K562 (cell line): ENCODE results near the gene AQP1. TPM values are rescaled to one million over a fixed set of nuclear protein-coding genes. Genes with fewer than 3 reads are reported as not detected.
A peak's percentile ranks its signal among the peaks of the same experiment; 100 is the strongest.

Source experiments
- BDP1 ChIP-seq: IDR thresholded peaks from 3 replicates; pipeline ENCODE4 v1.6.1; 2011; ENCODE audit not compliant: insufficient read length, insufficient read depth
- HDGF ChIP-seq: fragments of 450-650 bp; IDR thresholded peaks from 2 replicates; pipeline ENCODE4 v1.6.1; 2016
- HNRNPLL ChIP-seq: fragments of 200-400 bp; formaldehyde crosslinking; IDR thresholded peaks from 2 replicates; pipeline ENCODE4 v1.6.1; 2017; ENCODE audit warnings: low read length, low read depth, mild to moderate bottlenecking; ENCODE audit not compliant: poor library complexity, severe bottlenecking
- IRF9 ChIP-seq: fragments of 450-650 bp; IDR thresholded peaks from 2 replicates; pipeline ENCODE4 v1.6.1; 2016; ENCODE audit warnings: missing biosample characterization, missing genetic modification characterization
- MYNN ChIP-seq, 2 experiments: sonication (generic); formaldehyde crosslinking in 1 of 2; IDR thresholded peaks; 2 replicates each; pipeline versions ENCODE4 v1.5.0 to v1.6.1; 2016 to 2020; ENCODE audit warnings: antibody characterized with exemption in 1 of 2, missing genetic modification reagents in 1 of 2
- NFE2 ChIP-seq: IDR thresholded peaks from 2 replicates; pipeline ENCODE4 v1.6.1; 2014; ENCODE audit warnings: antibody characterized with exemption, low read depth
- PRMT5 ChIP-seq: sonication (generic); formaldehyde crosslinking; IDR thresholded peaks from 2 replicates; pipeline ENCODE4 v1.5.0; 2020; ENCODE audit warnings: missing genetic modification reagents
- SMARCA5 ChIP-seq: fragments of 450-650 bp; IDR thresholded peaks from 2 replicates; pipeline ENCODE4 v1.6.1; 2016
- SMARCC2 ChIP-seq: fragments of 450-650 bp; IDR thresholded peaks from 2 replicates; pipeline ENCODE4 v1.6.1; 2017; ENCODE audit warnings: antibody characterized with exemption, moderate library complexity, mild to moderate bottlenecking, low read depth
- SNAPC5 ChIP-seq: fragments of 250-450 bp; sonication (Bioruptor Pico); IDR thresholded peaks from 2 replicates; pipeline ENCODE4 v1.8.0; 2021; ENCODE audit warnings: moderate library complexity, mild to moderate bottlenecking, inconsistent platforms
- SRSF3 ChIP-seq: fragments of 200-400 bp; formaldehyde crosslinking; IDR thresholded peaks from 2 replicates; pipeline ENCODE4 v1.6.1; 2016; ENCODE audit warnings: mild to moderate bottlenecking, low read length, moderate library complexity; ENCODE audit not compliant: insufficient read depth
- TCF7L2 ChIP-seq: fragments of 150-350 bp; IDR thresholded peaks from 2 replicates; pipeline ENCODE4 v1.6.1; 2016; ENCODE audit warnings: low read depth, mild to moderate bottlenecking, low read length, moderate library complexity
- XRCC4 ChIP-seq: IDR thresholded peaks from one replicate; pipeline ENCODE4 v1.6.1; 2011; ENCODE audit not compliant: insufficient read depth, insufficient read length; ENCODE audit errors: extremely low read depth
- ZC3H11A ChIP-seq: IDR thresholded peaks from 2 replicates; pipeline ENCODE4 v1.6.1; 2012; ENCODE audit warnings: low read depth, low read length, improper control_type of control experiment
- ZNF184 ChIP-seq: sonication (generic); formaldehyde crosslinking; IDR thresholded peaks from 2 replicates; pipeline ENCODE4 v1.5.0; 2020; ENCODE audit warnings: missing genetic modification reagents
- ZNF239 ChIP-seq: fragments of 250-450 bp; sonication (Bioruptor Pico); IDR thresholded peaks from 2 replicates; pipeline ENCODE4 v1.4.0; 2020; ENCODE audit warnings: mild to moderate bottlenecking
- ZNF507 ChIP-seq: conservative IDR thresholded peaks from 2 replicates; pipeline ENCODE4 v1.6.1; 2017; ENCODE audit warnings: missing genetic modification characterization, missing compliant biosample characterization
- ZNF561 ChIP-seq: fragments of 450-650 bp; formaldehyde crosslinking; conservative IDR thresholded peaks from 2 replicates; pipeline ENCODE4 v1.4.0; 2020; ENCODE audit warnings: mild to moderate bottlenecking, moderate library complexity
- ZNF717 ChIP-seq: fragments of 250-450 bp; sonication (Bioruptor Pico); IDR thresholded peaks from 2 replicates; pipeline ENCODE4 v1.5.0; 2021
- ZNF75A ChIP-seq: fragments of 450-650 bp; formaldehyde crosslinking; IDR thresholded peaks from 2 replicates; pipeline ENCODE4 v1.4.0; 2020; ENCODE audit warnings: mild to moderate bottlenecking
- polyA plus RNA-seq, 8 experiments: library from polyadenylated mRNA; depleted of rRNA in 4 of 8; stranded (reverse) in 5 of 8; unstranded in 3 of 8; fragments of >200 nt; fragmentation: Nextera tagmentation in 2 of 8; fragmentation: Illumina TruSeq in 1 of 8; extraction: Ambion mirVana in 2 of 8; extraction: Trizol in 1 of 8; gene quantifications; 2 replicates each; pipeline versions ENCODE4 v1.2.1 to v1.2.3, GENCODE V29; 2011 to 2014; ENCODE audit warnings: inconsistent platforms in 1 of 8, missing spikeins in 1 of 8
- total RNA-seq, 7 experiments: library from RNA; depleted of rRNA in 6 of 7; stranded (reverse); fragments of >200 nt in 6 of 7; fragmentation: Illumina TruSeq in 2 of 7; extraction: Trizol in 2 of 7; gene quantifications; 2 replicates each; pipeline versions ENCODE4 v1.2.1 to v1.2.3, GENCODE V29; 2011 to 2021; ENCODE audit warnings: low replicate concordance in 1 of 7
- TF ChIP-seq, protein P1 (sequence below): fragments of 450-650 bp; formaldehyde crosslinking; IDR thresholded peaks from 2 replicates; pipeline ENCODE4 v1.4.0; 2020; ENCODE audit warnings: mild to moderate bottlenecking, moderate library complexity
- TF ChIP-seq, protein P2 (sequence below): IDR thresholded peaks from 2 replicates; pipeline ENCODE4 v1.6.1; 2011; ENCODE audit warnings: borderline replicate concordance, low read depth, mild to moderate bottlenecking, moderate library complexity, low read length; ENCODE audit not compliant: insufficient read depth, poor library complexity, severe bottlenecking
- TF ChIP-seq, protein P3 (sequence below): fragments of 450-650 bp; formaldehyde crosslinking; IDR thresholded peaks from 2 replicates; pipeline ENCODE4 v1.4.0; 2020; ENCODE audit warnings: mild to moderate bottlenecking, moderate library complexity

AQP1 gene
- total and polyA plus RNA-seq, 9 of the 15 experiments (the other 6 are each of a cell fraction or from before 2014, with no cell fraction given): 0.18 to 12.6 (median 4.1) TPM

GRCh38 chr7:30920584-30921539 lies 9.2 kb downstream of the AQP1 start (continued):
- TF ChIP-seq ZC3H11A: no peak
- TF ChIP-seq TCF7L2: no peak
- TF ChIP-seq, protein P1, sequence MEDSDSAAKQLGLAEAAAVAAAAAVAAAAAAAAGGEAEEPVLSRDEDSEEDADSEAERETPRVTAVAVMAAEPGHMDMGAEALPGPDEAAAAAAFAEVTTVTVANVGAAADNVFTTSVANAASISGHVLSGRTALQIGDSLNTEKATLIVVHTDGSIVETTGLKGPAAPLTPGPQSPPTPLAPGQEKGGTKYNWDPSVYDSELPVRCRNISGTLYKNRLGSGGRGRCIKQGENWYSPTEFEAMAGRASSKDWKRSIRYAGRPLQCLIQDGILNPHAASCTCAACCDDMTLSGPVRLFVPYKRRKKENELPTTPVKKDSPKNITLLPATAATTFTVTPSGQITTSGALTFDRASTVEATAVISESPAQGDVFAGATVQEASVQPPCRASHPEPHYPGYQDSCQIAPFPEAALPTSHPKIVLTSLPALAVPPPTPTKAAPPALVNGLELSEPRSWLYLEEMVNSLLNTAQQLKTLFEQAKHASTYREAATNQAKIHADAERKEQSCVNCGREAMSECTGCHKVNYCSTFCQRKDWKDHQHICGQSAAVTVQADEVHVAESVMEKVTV (CRISPR knock-in tag): no peak
- TF ChIP-seq ZNF239 (CRISPR knock-in tag): no peak
- TF ChIP-seq NFE2: no peak; the same call in 1 of the 2 replicates
- no peak for TF ChIP-seq ZNF717 (CRISPR knock-in tag)
- no peak for TF ChIP-seq ZNF75A (CRISPR knock-in tag)
- TF ChIP-seq, protein P2, sequence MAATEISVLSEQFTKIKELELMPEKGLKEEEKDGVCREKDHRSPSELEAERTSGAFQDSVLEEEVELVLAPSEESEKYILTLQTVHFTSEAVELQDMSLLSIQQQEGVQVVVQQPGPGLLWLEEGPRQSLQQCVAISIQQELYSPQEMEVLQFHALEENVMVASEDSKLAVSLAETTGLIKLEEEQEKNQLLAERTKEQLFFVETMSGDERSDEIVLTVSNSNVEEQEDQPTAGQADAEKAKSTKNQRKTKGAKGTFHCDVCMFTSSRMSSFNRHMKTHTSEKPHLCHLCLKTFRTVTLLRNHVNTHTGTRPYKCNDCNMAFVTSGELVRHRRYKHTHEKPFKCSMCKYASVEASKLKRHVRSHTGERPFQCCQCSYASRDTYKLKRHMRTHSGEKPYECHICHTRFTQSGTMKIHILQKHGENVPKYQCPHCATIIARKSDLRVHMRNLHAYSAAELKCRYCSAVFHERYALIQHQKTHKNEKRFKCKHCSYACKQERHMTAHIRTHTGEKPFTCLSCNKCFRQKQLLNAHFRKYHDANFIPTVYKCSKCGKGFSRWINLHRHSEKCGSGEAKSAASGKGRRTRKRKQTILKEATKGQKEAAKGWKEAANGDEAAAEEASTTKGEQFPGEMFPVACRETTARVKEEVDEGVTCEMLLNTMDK: no peak
- no peak for TF ChIP-seq PRMT5 (CRISPR knock-in tag)
- TF ChIP-seq, protein P3, sequence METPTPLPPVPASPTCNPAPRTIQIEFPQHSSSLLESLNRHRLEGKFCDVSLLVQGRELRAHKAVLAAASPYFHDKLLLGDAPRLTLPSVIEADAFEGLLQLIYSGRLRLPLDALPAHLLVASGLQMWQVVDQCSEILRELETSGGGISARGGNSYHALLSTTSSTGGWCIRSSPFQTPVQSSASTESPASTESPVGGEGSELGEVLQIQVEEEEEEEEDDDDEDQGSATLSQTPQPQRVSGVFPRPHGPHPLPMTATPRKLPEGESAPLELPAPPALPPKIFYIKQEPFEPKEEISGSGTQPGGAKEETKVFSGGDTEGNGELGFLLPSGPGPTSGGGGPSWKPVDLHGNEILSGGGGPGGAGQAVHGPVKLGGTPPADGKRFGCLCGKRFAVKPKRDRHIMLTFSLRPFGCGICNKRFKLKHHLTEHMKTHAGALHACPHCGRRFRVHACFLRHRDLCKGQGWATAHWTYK (CRISPR knock-in tag): 0 out of 2 replicates have a peak, but pooled peaks have one; percentile 51
- TF ChIP-seq SMARCA5: no peak
- TF ChIP-seq MYNN (IDR thresholded peaks at IDR 0.05): no peak
- no peak for TF ChIP-seq MYNN (CRISPR knock-in tag; IDR thresholded peaks at IDR 0.05)
- no peak for TF ChIP-seq BDP1
- TF ChIP-seq SMARCC2: no peak
- no peak for TF ChIP-seq HNRNPLL
- TF ChIP-seq ZNF507 (tag): no peak
- TF ChIP-seq SNAPC5 (CRISPR knock-in tag): no peak
- no peak for TF ChIP-seq IRF9 (tag)
- TF ChIP-seq XRCC4: no peak
- TF ChIP-seq HDGF: 0 out of 2 replicates have a peak, but pooled peaks have one; percentile 62
- TF ChIP-seq ZNF184 (CRISPR knock-in tag): no peak
- no peak for TF ChIP-seq SRSF3
- no peak for TF ChIP-seq ZNF561 (CRISPR knock-in tag)
